ENCODE measurements around the gene MCEMP1.

DNA sequence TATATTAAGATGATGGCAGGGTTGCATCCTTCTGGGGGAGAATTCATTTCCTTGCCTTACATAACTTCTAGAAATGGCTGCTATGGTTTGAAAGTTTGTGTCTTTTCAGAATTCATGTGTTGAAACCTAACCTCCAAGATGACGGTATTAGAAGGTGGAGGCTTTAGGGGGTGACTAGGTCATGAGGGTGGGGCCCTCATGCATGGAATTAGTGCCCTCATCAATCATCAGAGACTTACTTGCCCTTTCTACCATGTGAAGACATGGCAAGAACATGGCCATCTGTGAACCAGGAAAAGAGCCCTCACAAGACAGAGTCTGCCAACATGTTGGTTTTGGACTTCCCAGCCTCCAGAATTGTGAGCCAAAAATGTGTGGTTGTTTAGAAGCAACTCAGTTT lies 39.9 kb downstream of the MCEMP1 start:
- TF ChIP-seq, protein P1, sequence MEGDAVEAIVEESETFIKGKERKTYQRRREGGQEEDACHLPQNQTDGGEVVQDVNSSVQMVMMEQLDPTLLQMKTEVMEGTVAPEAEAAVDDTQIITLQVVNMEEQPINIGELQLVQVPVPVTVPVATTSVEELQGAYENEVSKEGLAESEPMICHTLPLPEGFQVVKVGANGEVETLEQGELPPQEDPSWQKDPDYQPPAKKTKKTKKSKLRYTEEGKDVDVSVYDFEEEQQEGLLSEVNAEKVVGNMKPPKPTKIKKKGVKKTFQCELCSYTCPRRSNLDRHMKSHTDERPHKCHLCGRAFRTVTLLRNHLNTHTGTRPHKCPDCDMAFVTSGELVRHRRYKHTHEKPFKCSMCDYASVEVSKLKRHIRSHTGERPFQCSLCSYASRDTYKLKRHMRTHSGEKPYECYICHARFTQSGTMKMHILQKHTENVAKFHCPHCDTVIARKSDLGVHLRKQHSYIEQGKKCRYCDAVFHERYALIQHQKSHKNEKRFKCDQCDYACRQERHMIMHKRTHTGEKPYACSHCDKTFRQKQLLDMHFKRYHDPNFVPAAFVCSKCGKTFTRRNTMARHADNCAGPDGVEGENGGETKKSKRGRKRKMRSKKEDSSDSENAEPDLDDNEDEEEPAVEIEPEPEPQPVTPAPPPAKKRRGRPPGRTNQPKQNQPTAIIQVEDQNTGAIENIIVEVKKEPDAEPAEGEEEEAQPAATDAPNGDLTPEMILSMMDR (IDR thresholded peaks at IDR 0.05; ENCODE audit: borderline replicate concordance, extremely low read depth, low read length, poor library complexity, severe bottlenecking), result no peak
- no peak for TF ChIP-seq EZH2 (IDR thresholded peaks at IDR 0.05; ENCODE audit: borderline replicate concordance, low read depth, low read length, severe bottlenecking)

Measured in DND-41 (cell line).